SK-N-SH (cell line): ENCODE measurements around the gene FMNL2. TPM values are rescaled to one million over a fixed set of nuclear protein-coding genes. Genes with fewer than 3 reads are reported as not detected.

ENCODE experiments used
- CTCF ChIA-PET: fragments of 300-600, 350-600 bp; formaldehyde crosslinking; extraction: SDS; loops from one replicate; lab custom pipeline; 2021; lab: Yijun Ruan, JAX
- POLR2A ChIA-PET: fragments of 350-600 bp; sonication (Branson Sonifier 250); formaldehyde crosslinking; extraction: SDS; loops from one replicate; lab custom pipeline; 2020; ENCODE audit warnings: antibody characterized with exemption, inconsistent platforms; lab: Yijun Ruan, JAX
- DNase-seq: peaks from one replicate; pipeline ENCODE4 v3.0.0; 2012
- H2AFZ ChIP-seq: fragments of 200-600 bp; sonication (generic); 2 replicates; pipeline ENCODE4 v1.8.1; 2016; ENCODE audit warnings: antibody characterized with exemption, mild to moderate bottlenecking, low read depth
- H3F3A ChIP-seq: fragments of 200-600 bp; sonication (generic); replicated peaks from 2 replicates; pipeline ENCODE3; 2016; ENCODE audit warnings: antibody characterized with exemption, mild to moderate bottlenecking; ENCODE audit not compliant: insufficient read depth
- H3K27ac ChIP-seq, 2 experiments: fragments of 200-500 bp in 1 of 2; fragments of 200-600 bp in 1 of 2; sonication (Bioruptor generic) in 1 of 2; sonication (generic), shearing (Covaris generic) in 1 of 2; 2 replicates each; pipeline versions ENCODE4 v1.5.1 to v1.6.1; 2014 to 2016; ENCODE audit warnings: low read depth in 2 of 2, inconsistent platforms in 1 of 2, low read length in 1 of 2, mild to moderate bottlenecking in 1 of 2, mixed read lengths in 1 of 2
- H3K27me3 ChIP-seq: fragments of 200-600 bp; sonication (generic), shearing (Covaris generic); 2 replicates; pipeline ENCODE4 v1.6.1; 2016; ENCODE audit warnings: mixed run types; ENCODE audit not compliant: insufficient read depth
- H3K36me3 ChIP-seq, 2 experiments: fragments of 200-500 bp in 1 of 2; fragments of 200-600 bp in 1 of 2; sonication (Bioruptor generic) in 1 of 2; sonication (generic) in 1 of 2; replicated peaks in 1 of 2; 2 replicates each; pipeline versions ENCODE3 to v1.5.1; 2014 to 2016; ENCODE audit warnings: low read length in 1 of 2, mild to moderate bottlenecking in 1 of 2; ENCODE audit not compliant: insufficient read depth in 2 of 2, control insufficient read depth in 1 of 2
- H3K4me1 ChIP-seq, 2 experiments: fragments of 200-500 bp in 1 of 2; fragments of 200-600 bp in 1 of 2; sonication (Bioruptor generic) in 1 of 2; sonication (generic), shearing (Covaris generic) in 1 of 2; 2 replicates each; pipeline versions ENCODE4 v1.5.1 to v1.6.1; 2014 to 2016; ENCODE audit warnings: low read depth in 1 of 2, low read length in 1 of 2, mixed run types in 1 of 2; ENCODE audit not compliant: insufficient read depth in 2 of 2, control insufficient read depth in 1 of 2
- H3K4me2 ChIP-seq: fragments of 200-600 bp; sonication (generic), shearing (Covaris generic); 2 replicates; pipeline ENCODE4 v1.6.1; 2017; ENCODE audit warnings: mixed run types
- H3K4me3 ChIP-seq, 2 experiments: fragments of 200-500 bp in 1 of 2; fragments of 200-600 bp in 1 of 2; sonication (Bioruptor generic) in 1 of 2; sonication (generic), shearing (Covaris generic) in 1 of 2; 2 replicates each; pipeline versions ENCODE4 v1.5.1 to v1.8.1; 2014 to 2016; ENCODE audit warnings: low read depth in 2 of 2, inconsistent platforms in 1 of 2, low read length in 1 of 2, mild to moderate bottlenecking in 1 of 2, mixed read lengths in 1 of 2, moderate library complexity in 1 of 2
- H3K79me2 ChIP-seq: fragments of 200-600 bp; sonication (generic); 2 replicates; pipeline ENCODE4 v1.8.1; 2017; ENCODE audit warnings: mild to moderate bottlenecking; ENCODE audit not compliant: insufficient read depth
- H3K9ac ChIP-seq: fragments of 200-600 bp; sonication (generic); 2 replicates; pipeline ENCODE4 v1.6.1; 2017; ENCODE audit warnings: mixed run types
- H3K9me2 ChIP-seq: fragments of 200-600 bp; sonication (generic); 2 replicates; pipeline ENCODE4 v1.6.1; 2017; ENCODE audit warnings: mixed run types
- H3K9me3 ChIP-seq: fragments of 200-600 bp; sonication (generic); 2 replicates; pipeline ENCODE4 v1.6.1; 2017; ENCODE audit warnings: mixed run types, mild to moderate bottlenecking, moderate library complexity
- H4K20me1 ChIP-seq: fragments of 200-600 bp; sonication (generic); 2 replicates; pipeline ENCODE4 v1.6.1; 2017; ENCODE audit warnings: mild to moderate bottlenecking, mixed run types; ENCODE audit not compliant: insufficient read depth
- CHD2 ChIP-seq: fragments of 150-350 bp; IDR thresholded peaks from 2 replicates; pipeline ENCODE4 v1.6.1; 2018; ENCODE audit warnings: low read length; ENCODE audit not compliant: partially characterized antibody
- FOXM1 ChIP-seq: IDR thresholded peaks from 2 replicates; pipeline ENCODE4 v1.4.0; 2012; ENCODE audit warnings: low read depth, mild to moderate bottlenecking
- GABPA ChIP-seq: IDR thresholded peaks from 2 replicates; pipeline ENCODE4 v1.4.0; 2012; ENCODE audit warnings: low read depth, mild to moderate bottlenecking
- NFIC ChIP-seq: IDR thresholded peaks from 2 replicates; pipeline ENCODE4 v1.4.0; 2012; ENCODE audit warnings: borderline replicate concordance
- SIN3A ChIP-seq: IDR thresholded peaks from 2 replicates; pipeline ENCODE4 v1.6.1; 2012; ENCODE audit warnings: low read depth, mild to moderate bottlenecking, low read length, moderate library complexity, borderline replicate concordance
- TAF1 ChIP-seq: IDR thresholded peaks from 2 replicates; pipeline ENCODE4 v1.6.1; 2012; ENCODE audit warnings: low read depth, mild to moderate bottlenecking, low read length, moderate library complexity, borderline replicate concordance
- WGBS: methylation state at CpG from one replicate; pipeline ENCODE4 v1.1.6; 2017; ENCODE audit warnings: low lambda C conversion rate; 5-methylcytosine and 5-hydroxymethylcytosine counted together
- polyA plus RNA-seq, 3 experiments: library from polyadenylated mRNA; depleted of rRNA; stranded (reverse); fragments of >200 nt; gene quantifications; 2 replicates each; pipeline ENCODE4 v1.2.3, GENCODE V29; 2012
- TF ChIP-seq, protein P1 (sequence below): fragments of 150-350 bp; IDR thresholded peaks from 2 replicates; pipeline ENCODE4 v1.6.1; 2016; ENCODE audit warnings: mild to moderate bottlenecking, low read depth, low read length
- TF ChIP-seq, protein P2 (sequence below): fragments of 150-350 bp; IDR thresholded peaks from 2 replicates; pipeline ENCODE4 v1.6.1; 2017; ENCODE audit warnings: antibody characterized with exemption, low read length, low read depth, borderline replicate concordance
- TF ChIP-seq, protein P3 (sequence below): IDR thresholded peaks from 2 replicates; pipeline ENCODE4; 2012

The FMNL2 gene
- polyA plus RNA-seq, 1 of the 3 experiments (the other 2 are of a cell fraction), result 14.5 TPM

DNA sequence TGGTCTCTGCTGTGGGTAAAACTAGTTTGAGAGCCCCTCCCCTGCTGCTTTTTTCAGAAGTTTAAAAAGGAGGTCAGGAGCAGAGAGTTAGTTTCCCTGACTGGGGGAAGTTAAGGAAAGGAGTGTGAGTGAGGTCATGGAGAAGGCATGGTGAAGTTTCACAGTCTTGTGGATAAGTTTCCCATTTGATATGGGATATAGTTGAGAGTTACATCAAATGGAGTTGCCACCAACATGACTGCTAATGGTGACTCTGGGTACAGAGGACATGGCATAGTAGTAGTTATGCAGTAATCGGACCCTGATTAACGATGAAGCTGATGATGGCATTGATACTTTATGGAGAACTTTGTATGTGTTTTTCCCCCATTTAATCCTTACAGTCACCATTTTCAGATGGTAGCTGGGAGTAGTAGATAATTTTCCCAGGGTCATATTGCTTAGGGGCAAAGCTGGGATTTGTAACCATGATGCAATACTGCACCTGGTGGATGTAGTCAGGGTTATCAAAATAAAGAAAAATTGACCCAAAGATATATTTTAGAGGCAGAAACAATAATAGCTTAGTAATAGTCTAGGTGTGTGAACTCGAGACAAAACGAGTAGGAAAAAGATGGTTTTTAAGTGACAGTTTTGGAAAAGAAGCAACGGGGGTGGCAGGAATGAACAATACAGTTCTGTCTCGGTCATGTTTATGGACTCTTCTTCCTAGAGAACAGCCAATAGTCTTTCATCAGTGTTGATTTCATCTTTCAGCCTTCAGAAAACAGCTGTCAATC is 74.6 kb downstream of the FMNL2 start:
- Histone ChIP-seq H3K9ac (no peak overlapping the region), H3K27ac (no peak overlapping the region), H4K20me1 (no peaks in the 10 kb centered on the region), H2AFZ (no peak overlapping the region), H3K4me3 (no peak overlapping the region), H3K4me2 (no peak overlapping the region), H3K36me3 (no peaks in the 10 kb centered on the region), H3F3A (peaks cover 4% of the 10 kb centered on the region), H3K9me2 (no peaks in the 10 kb centered on the region), H3K27me3 (no peaks in the 10 kb centered on the region), H3K9me3 (no peaks in the 10 kb centered on the region), H3K4me1 (peaks cover 16 to 23% of the 10 kb centered on the region in 2 experiments; a peak in 3 of 4 replicates), H3K79me2 (peaks cover 40% of the 10 kb centered on the region; the same call in 1 of the 2 replicates)
- TF ChIP-seq GABPA (no peak), CHD2 (no peak), TAF1 (no peak), SIN3A (no peak), NFIC (no peak)
- TF ChIP-seq, protein P1, sequence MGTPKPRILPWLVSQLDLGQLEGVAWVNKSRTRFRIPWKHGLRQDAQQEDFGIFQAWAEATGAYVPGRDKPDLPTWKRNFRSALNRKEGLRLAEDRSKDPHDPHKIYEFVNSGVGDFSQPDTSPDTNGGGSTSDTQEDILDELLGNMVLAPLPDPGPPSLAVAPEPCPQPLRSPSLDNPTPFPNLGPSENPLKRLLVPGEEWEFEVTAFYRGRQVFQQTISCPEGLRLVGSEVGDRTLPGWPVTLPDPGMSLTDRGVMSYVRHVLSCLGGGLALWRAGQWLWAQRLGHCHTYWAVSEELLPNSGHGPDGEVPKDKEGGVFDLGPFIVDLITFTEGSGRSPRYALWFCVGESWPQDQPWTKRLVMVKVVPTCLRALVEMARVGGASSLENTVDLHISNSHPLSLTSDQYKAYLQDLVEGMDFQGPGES, result no peak
- TF ChIP-seq, protein P2, sequence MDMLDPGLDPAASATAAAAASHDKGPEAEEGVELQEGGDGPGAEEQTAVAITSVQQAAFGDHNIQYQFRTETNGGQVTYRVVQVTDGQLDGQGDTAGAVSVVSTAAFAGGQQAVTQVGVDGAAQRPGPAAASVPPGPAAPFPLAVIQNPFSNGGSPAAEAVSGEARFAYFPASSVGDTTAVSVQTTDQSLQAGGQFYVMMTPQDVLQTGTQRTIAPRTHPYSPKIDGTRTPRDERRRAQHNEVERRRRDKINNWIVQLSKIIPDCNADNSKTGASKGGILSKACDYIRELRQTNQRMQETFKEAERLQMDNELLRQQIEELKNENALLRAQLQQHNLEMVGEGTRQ, result no peak
- ChIA-PET CTCF (no interaction called here), POLR2A (interaction anchor here (0.9 kb wide), 1 partner anchor 16 kb away, joined by 3 read pairs; no protein-coding TSS in a partner anchor)
- WGBS, result 97% methylated on average over 6 of the region's 6 CpGs
- DNase-seq, result no peak

DNA sequence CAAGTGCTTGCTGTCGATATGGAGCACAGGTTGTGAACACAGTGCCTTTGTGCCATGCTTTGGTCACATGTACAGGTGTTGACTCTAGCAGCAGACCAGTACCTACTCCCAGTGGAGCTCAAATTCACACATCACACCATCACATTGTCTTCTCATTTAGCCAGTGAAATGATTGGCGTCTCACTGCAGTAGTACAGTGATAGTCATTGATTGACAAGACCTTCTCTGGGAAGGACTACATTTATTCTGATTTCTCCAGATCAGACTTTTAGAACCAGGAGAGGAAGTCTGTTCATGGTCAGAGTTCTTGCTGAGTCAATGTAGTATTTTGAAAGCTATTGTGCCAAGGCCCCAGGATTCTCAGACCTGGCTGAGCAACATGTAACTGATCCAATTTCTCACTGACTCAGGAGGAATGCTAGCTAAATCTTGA is 75.2 kb downstream of the FMNL2 start:
- Histone ChIP-seq H3F3A (peaks cover 4% of the 10 kb centered on the region), H4K20me1 (no peaks in the 10 kb centered on the region), H3K4me2 (no peak overlapping the region), H3K36me3 (no peaks in the 10 kb centered on the region), H3K79me2 (peaks cover 46% of the 10 kb centered on the region; the same call in 1 of the 2 replicates), H3K9ac (no peak overlapping the region), H3K9me3 (no peaks in the 10 kb centered on the region), H2AFZ (no peak overlapping the region), H3K27me3 (no peaks in the 10 kb centered on the region), H3K9me2 (no peaks in the 10 kb centered on the region), H3K4me3 (no peak overlapping the region), H3K27ac (no peak overlapping the region), H3K4me1 (peaks cover 16 to 29% of the 10 kb centered on the region in 2 experiments; a peak in 3 of 4 replicates)
- ChIA-PET POLR2A (interaction anchor here (0.9 kb wide), 1 partner anchor 16 kb away, joined by 3 read pairs; no protein-coding TSS in a partner anchor), CTCF (interaction anchor here (1.0 kb wide), 1 partner anchor 144 kb away, joined by 3 read pairs; no protein-coding TSS in a partner anchor)
- DNase-seq, result no peak
- WGBS, result 97% methylated on average over 2 of the region's 2 CpGs
- no peak for TF ChIP-seq FOXM1
- TF ChIP-seq, protein P3, sequence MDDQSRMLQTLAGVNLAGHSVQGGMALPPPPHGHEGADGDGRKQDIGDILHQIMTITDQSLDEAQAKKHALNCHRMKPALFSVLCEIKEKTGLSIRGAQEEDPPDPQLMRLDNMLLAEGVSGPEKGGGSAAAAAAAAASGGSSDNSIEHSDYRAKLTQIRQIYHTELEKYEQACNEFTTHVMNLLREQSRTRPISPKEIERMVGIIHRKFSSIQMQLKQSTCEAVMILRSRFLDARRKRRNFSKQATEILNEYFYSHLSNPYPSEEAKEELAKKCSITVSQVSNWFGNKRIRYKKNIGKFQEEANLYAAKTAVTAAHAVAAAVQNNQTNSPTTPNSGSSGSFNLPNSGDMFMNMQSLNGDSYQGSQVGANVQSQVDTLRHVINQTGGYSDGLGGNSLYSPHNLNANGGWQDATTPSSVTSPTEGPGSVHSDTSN, result 0 out of 2 replicates have a peak, but pooled peaks have one; percentile 11
